Upper lobe of right lung (tissue), 1 donor: ENCODE results near the gene BICC1. TPM values are rescaled to one million over a fixed set of nuclear protein-coding genes. Genes with fewer than 3 reads are reported as not detected.
A peak's percentile ranks its signal among the peaks of the same experiment; 100 is the strongest.
"Not testable (repeated sequence)": the region's sequence is repeated elsewhere in the genome, so short reads cannot be mapped to it uniquely, and the experiment has no call there.

Experiments used
- ATAC-seq: fragments of 200-7000 bp; cut with Tn5 transposase; one replicate; pipeline ENCODE4 v1.9.1; 2020; ENCODE audit warnings: mild to moderate bottlenecking, moderate library complexity
- DNase-seq: peaks from one replicate; pipeline ENCODE4 v3.0.0-alpha.2; 2020
- H3K27ac ChIP-seq: fragments of 200-600 bp; one replicate; pipeline ENCODE4 v1.8.0; 2022
- H3K27me3 ChIP-seq: fragments of 200-600 bp; one replicate; pipeline ENCODE4 v1.8.0; 2022; ENCODE audit warnings: mild to moderate bottlenecking
- H3K36me3 ChIP-seq: fragments of 200-600 bp; one replicate; pipeline ENCODE4 v1.8.0; 2022
- H3K4me1 ChIP-seq: fragments of 200-600 bp; one replicate; pipeline ENCODE4 v1.8.0; 2022
- H3K4me3 ChIP-seq: fragments of 200-600 bp; one replicate; pipeline ENCODE4 v1.8.0; 2022; ENCODE audit warnings: mild to moderate bottlenecking
- H3K9me3 ChIP-seq: fragments of 200-600 bp; one replicate; pipeline ENCODE4 v1.8.0; 2022
- CTCF ChIP-seq: fragments of 200-600 bp; IDR thresholded peaks from one replicate; pipeline ENCODE4 v1.8.0; 2022; ENCODE audit warnings: antibody characterized with exemption
- intact Hi-C: fragments of 100-400 bp; cut with DNase I; formaldehyde crosslinking; loops from one replicate; pipeline ENCODE4 v1.11.0; 2022
- total RNA-seq: library from RNA; stranded (reverse); fragmentation: NEBNext Ultra II Directional; extraction: Animal tissue kit (Norgen Biotek cat#: 25700); gene quantifications from one replicate; pipeline ENCODE4 v1.2.1, GENCODE V29; 2021
- donor health status: DM: no; HTN: yes; CAD: no; lungs with severe emphysema.

Gene BICC1
- total RNA-seq, 1 donor from 2014 or later: 9.2 TPM

GRCh38 chr10:58854811-58855210 is 342.1 kb downstream of the BICC1 start:
- intact Hi-C loops: no loop called here
- no peaks in the 10 kb centered on the region for H3K27me3 ChIP-seq
- no peak for TF ChIP-seq CTCF
- H3K4me3 ChIP-seq: no peak overlapping the region
- H3K36me3 ChIP-seq: no peaks in the 10 kb centered on the region
- peaks cover 10% of the 10 kb centered on the region for H3K4me1 ChIP-seq
- ATAC-seq: no peak
- DNase-seq: no peak
- H3K27ac ChIP-seq: no peak overlapping the region
- H3K9me3 ChIP-seq: no peaks in the 10 kb centered on the region

GRCh38 chr10:58856508-58857240 is 344.0 kb downstream of the BICC1 start:
- peak overlapping the region; percentile 42 for H3K27ac ChIP-seq
- H3K4me3 ChIP-seq: no peak overlapping the region
- no peaks in the 10 kb centered on the region for H3K27me3 ChIP-seq
- no peaks in the 10 kb centered on the region for H3K9me3 ChIP-seq
- peaks cover 10% of the 10 kb centered on the region for H3K4me1 ChIP-seq
- intact Hi-C loops: no loop called here
- TF ChIP-seq CTCF: no peak
- peak; percentile 96 for ATAC-seq
- H3K36me3 ChIP-seq: no peaks in the 10 kb centered on the region
- no peak for DNase-seq

GRCh38 chr10:58857251-58857805 is 344.7 kb downstream of the BICC1 start:
- ATAC-seq: no peak
- no peak for TF ChIP-seq CTCF
- peak overlapping the region; percentile 42 for H3K27ac ChIP-seq

GRCh38 chr10:58858123-58858522 is 345.5 kb downstream of the BICC1 start:
- ATAC-seq, H3K4me3 ChIP-seq, H3K27ac ChIP-seq, intact Hi-C loops, H3K9me3 ChIP-seq, DNase-seq, H3K27me3 ChIP-seq, H3K36me3 ChIP-seq, H3K4me1 ChIP-seq: not testable (repeated sequence)

More at GRCh38 chr10:58857251-58857805, 344.7 kb downstream of the BICC1 start:
- DNase-seq: no peak
- H3K27me3 ChIP-seq: no peaks in the 10 kb centered on the region
- intact Hi-C loops: no loop called here
- H3K4me3 ChIP-seq: no peak overlapping the region
- no peaks in the 10 kb centered on the region for H3K36me3 ChIP-seq
- peaks cover 10% of the 10 kb centered on the region for H3K4me1 ChIP-seq
- H3K9me3 ChIP-seq: no peaks in the 10 kb centered on the region

- intact Hi-C loops: no loop called here
- H3K4me3 ChIP-seq: no peak overlapping the region
- TF ChIP-seq CTCF: no peak
- peaks cover 10% of the 10 kb centered on the region for H3K4me1 ChIP-seq
- ATAC-seq (no peak), DNase-seq (no peak)
- no peaks in the 10 kb centered on the region for H3K9me3 ChIP-seq
- no peak overlapping the region for H3K27ac ChIP-seq
- no peaks in the 10 kb centered on the region for H3K27me3 ChIP-seq
- no peaks in the 10 kb centered on the region for H3K36me3 ChIP-seq
Observed at GRCh38 chr10:58859526-58859925, 346.9 kb downstream of the BICC1 start.

GRCh38 chr10:58867683-58868082 is 355.0 kb downstream of the BICC1 start:
- Histone ChIP-seq H3K9me3 (no peaks in the 10 kb centered on the region), H3K27ac (no peak overlapping the region), H3K36me3 (no peaks in the 10 kb centered on the region), H3K27me3 (no peaks in the 10 kb centered on the region), H3K4me3 (no peak overlapping the region), H3K4me1 (no peaks in the 10 kb centered on the region)
- ATAC-seq: no peak
- no peak for DNase-seq
- intact Hi-C loops: no loop called here
- no peak for TF ChIP-seq CTCF
